GM20431 (cell line): ENCODE data around the gene TSSK2.
"Not testable (repeated sequence)": the region's sequence is repeated elsewhere in the genome, so short reads cannot be mapped to it uniquely, and the experiment has no call there.

Source experiments
- in situ Hi-C: fragments of 300-500 bp; cut with MseI, MboI; formaldehyde crosslinking; loops from one replicate; pipeline ENCODE4 v1.15.0; 2020; ENCODE audit warnings: low sequenced_read_pairs; ENCODE audit not compliant: unreplicated experiment

TSSK2 gene

DNA sequence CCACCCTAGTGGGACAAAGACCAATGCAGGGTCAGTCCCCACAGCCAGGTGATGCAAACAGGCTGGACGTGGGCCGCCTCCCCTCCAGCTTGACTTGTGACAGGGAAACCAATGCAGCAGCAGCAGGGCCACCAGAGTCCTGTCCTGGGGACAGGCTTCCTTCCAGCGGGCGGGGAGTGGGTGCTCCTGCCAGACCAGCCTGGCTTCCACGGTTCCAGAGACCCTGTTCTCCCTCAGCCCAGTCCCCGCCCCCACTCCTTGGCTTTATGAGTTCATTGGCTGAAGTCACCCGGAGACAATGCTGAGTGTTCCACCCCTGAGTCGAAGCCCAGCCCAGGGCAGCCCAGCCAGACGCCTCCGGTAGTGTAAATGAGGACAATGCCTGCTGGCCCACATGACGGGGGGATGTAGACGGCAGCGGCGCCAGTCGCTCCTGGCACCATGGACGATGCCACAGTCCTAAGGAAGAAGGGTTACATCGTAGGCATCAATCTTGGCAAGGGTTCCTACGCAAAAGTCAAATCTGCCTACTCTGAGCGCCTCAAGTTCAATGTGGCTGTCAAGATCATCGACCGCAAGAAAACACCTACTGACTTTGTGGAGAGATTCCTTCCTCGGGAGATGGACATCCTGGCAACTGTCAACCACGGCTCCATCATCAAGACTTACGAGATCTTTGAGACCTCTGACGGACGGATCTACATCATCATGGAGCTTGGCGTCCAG, at the start of gene TSSK2:
Gene TSSK2 (plus strand): TSS at position 350 of the 726 bp plus-strand sequence. CDS start 92 bp downstream, at position 442.
- in situ Hi-C loops: no loop called here

DNA sequence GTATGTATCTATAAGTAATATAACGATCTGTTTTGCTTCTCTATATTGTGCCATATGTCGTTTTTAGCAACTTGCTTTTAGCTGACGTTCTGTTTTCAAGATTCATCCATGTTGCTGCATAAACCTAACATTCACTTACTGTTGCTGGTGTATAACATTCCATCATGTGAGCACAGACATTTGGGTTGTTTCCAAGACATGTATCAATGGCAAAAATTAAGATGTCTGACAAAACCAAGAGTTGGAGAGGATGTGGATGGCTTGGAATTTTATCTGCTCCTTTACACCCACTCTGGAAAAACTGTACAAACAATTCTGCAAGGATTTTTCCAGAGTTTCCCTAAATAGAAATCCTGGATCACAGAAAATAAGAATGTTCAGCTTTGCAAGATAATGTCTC, 49.8 kb upstream of the TSSK2 start:
- in situ Hi-C loops: no loop called here

DNA sequence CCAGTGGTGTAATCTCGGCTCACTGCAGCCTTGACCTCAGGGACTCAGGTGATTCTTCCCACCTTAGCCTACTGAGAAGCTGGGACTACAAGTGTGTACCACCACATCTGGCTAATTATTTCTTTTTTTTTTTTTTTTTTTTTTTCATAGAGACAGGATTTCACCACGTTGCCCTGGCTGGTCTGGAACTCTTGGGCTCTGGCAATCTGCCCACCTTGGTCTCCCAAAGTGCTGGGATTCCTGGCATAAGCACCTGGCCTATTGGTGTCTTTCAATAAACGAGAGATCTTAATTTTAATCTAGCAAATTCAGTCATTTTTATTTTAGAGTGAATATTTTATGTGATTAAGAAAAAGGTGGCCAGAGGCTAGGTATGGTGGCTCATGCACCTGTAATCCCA, 49.0 kb upstream of the TSSK2 start:
- in situ Hi-C loops: no loop called here

DNA sequence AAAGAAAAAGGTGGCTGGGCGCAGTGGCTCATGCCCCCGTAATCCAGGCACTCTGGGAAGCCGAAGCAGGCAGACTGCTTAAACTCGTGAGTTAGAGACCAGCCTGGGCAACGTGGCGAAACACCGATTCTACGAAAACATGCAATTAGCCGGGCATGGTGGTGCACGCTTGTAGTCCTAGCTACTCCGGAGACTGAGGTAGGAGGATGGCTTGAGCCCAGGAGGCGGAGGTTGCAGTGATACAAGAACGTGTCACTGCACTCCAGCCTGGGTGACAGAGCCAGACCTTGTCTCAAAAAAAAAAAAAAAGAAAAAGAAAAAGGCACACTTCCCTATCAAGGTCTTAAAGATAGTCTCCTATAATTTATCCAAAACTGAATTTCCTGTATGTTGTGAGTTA, 48.3 kb upstream of the TSSK2 start:
- in situ Hi-C loops: no loop called here

GRCh38 chr22:19084126-19084525, 47.0 kb upstream of the TSSK2 start:
- in situ Hi-C loops: not testable (repeated sequence)

- in situ Hi-C loops: not testable (repeated sequence)
Measured at GRCh38 chr22:19084586-19084985, 46.5 kb upstream of the TSSK2 start.

DNA sequence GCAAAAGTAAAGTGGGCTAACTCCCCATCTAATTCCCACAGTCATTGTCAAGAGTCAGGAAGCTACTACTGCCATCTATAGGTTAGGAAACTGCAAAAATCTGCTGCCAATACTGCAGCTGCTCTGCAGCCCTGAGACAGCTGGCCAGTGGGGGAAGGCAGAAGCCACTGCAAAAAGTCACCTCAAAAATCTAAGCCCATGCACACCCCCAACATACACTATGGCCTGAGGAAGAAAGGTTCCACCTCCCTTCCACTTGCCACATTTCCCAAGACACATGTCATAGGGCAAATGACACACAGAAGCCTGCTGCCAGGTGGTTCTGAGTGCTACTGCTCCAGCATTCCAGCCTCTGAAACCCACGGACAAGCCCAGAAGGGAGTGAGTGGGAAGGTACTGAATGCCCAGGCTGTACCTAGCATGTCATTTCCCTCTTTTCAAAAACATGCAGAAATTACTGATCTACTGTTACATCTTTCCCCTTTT, 45.8 kb upstream of the TSSK2 start:
- in situ Hi-C loops: no loop called here

GRCh38 chr22:19086417-19086816, 44.7 kb upstream of the TSSK2 start:
- in situ Hi-C loops: no loop called here

DNA sequence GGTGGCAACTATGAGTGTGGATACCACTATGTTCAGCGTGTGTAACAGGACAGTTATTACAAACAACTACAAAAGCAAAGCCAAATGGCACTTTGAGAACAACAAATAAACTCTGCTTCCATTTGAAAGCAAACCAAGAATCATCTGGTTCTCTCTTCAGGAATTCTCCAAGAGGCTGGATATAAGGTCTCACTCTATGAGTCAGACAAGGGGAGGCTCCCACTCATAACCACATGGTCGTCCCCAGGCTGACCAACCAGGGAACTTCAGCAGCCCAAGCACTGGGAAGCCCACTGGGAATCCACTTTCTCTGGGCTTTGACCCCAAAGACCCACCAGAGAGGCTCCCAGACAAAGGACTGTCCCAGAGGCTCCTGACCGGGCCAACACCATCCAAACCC, 44.2 kb upstream of the TSSK2 start:
- in situ Hi-C loops: no loop called here

GRCh38 chr22:19088866-19089595, 42.1 kb upstream of the TSSK2 start:
- in situ Hi-C loops: no loop called here

GRCh38 chr22:19090183-19090582, 40.9 kb upstream of the TSSK2 start:
- in situ Hi-C loops: no loop called here

DNA sequence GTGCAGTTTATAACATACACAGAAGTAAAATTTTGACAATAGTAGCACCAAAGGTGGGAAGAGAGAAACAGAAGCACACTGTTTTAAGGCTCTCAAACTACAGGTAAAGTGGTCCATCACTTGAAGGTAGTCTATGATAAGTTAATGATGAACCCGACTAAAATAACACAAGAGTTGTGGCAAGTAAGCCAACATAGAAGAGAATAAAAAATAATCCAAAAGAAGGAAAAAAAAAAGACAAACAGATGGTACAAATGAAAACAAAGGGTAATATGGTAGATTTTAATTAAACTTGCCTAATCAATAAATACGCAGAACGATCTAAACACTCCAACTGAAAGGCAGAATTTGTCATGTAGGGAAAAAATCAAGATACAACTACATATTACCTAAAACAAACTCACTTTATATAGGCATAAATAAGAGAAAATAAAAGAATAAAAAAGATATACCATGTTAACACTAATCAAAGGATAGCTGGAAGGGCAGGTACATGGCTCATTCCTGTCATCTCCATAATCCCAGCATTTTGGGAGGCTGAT, 40.5 kb upstream of the TSSK2 start:
- in situ Hi-C loops: no loop called here

DNA sequence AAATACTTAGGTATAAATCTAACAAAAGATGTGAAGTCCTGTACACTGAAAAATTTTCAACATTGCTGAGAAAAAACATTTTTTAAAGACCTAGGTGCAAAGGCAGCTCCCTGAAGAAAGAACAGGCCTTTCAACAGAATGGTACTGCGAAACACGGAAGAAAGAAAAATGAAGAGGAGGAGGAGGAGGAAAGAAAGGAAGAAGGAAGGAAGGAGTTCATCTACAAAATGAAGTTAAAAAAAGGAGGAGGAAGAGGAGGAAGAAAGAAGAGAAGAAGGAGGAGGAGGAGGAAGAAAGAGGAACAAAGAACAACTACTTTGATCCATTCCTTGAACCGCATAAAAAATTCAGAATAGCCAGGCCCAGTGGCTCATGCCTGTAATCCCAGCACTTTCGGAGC, 38.4 kb upstream of the TSSK2 start:
- in situ Hi-C loops: no loop called here

GRCh38 chr22:19094393-19094997, 36.6 kb upstream of the TSSK2 start:
- in situ Hi-C loops: no loop called here

- in situ Hi-C loops: no loop called here
Measured at GRCh38 chr22:19096555-19096954, 34.6 kb upstream of the TSSK2 start.

DNA sequence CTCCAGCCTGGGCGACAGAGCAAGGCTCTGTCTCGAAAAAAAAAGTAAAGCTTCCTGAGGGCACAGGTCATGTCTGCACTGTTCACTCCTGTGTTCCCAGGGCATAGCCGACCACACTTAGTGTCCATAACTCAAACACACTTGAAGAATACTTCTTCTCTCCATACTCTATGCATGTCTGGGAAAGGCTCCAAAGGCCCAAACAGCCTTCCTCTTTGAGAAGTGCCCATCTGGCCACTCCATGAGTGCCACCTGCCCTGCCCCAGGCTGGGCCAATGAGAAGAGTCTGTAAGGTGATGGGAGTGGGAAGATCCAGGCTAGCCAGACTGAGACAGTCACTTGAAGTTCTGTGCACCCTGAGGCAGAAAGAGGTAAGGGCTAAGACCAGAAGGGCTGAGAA, 33.6 kb upstream of the TSSK2 start:
- in situ Hi-C loops: no loop called here

GRCh38 chr22:19098157-19098556, 33.0 kb upstream of the TSSK2 start:
- in situ Hi-C loops: no loop called here

DNA sequence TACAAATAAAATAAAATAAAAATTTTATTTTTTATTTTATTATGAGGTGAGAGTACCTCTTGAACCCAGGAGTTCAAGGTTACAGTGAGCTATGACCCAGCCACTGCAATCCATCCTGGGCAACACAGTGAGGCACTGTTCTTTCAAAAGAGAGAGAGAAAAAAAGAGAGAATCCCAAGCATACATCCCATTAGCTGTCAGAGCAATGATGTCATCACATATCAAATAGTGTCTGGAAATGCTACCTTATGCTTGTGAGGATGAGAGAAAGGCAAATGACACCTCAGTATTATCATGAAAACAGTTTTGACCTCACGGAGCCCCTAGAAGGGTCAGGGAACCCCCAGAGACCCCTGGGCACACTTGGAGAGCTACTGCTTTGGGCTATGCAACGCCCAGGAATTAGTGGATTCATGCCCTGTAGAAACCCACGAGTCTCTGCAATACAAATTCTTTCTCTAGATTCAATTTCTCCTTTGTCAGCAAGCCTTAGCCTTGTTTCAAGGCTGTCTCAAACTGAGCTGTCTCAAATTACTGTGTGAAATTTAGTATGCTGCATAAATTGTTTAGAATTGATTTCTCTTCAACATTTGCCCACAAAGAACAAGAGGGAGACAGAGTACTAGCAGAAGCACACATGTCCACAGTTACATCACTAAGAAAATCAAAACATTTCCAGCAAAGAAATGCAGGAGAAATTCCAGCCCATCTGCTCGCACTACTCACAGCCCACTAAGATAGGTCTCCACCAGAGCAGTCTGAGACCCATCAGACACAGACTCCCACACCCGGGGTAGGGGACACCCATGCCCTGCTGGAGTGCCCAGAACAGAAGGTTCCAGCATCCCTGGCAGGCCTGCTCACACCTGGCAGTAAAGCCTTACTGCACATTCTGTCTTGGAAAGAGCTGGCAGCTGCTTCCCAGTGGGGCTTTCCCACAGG, 27.0 kb upstream of the TSSK2 start:
- in situ Hi-C loops: no loop called here

GRCh38 chr22:19105456-19105855, 25.7 kb upstream of the TSSK2 start:
- in situ Hi-C loops: no loop called here
